Neuronal stem cell (in vitro differentiated cells): Measurements from ENCODE around the gene RBBP7.

Source experiments
- DNase-seq: peaks from one replicate; pipeline ENCODE4 v3.0.0-alpha.2; 2013; ENCODE audit warnings: low spot score
- H2AFZ ChIP-seq: one replicate; pipeline ENCODE4 v1.6.1; 2013; ENCODE audit warnings: mild to moderate bottlenecking, low read length, inconsistent platforms
- H2AK5ac ChIP-seq: 2 replicates; pipeline ENCODE4 v1.6.1; 2013; ENCODE audit warnings: low read depth, mild to moderate bottlenecking, inconsistent platforms, low read length, moderate library complexity, mixed read lengths
- H2BK120ac ChIP-seq: 2 replicates; pipeline ENCODE4 v1.6.1; 2013; ENCODE audit warnings: low read depth, mild to moderate bottlenecking, inconsistent platforms, low read length, moderate library complexity, mixed read lengths
- H2BK12ac ChIP-seq: one replicate; pipeline ENCODE4 v1.6.1; 2013; ENCODE audit warnings: low read length, inconsistent platforms
- H2BK15ac ChIP-seq: 2 replicates; pipeline ENCODE4 v1.6.1; 2013; ENCODE audit warnings: mild to moderate bottlenecking, low read length, inconsistent platforms, mixed read lengths
- H2BK5ac ChIP-seq: one replicate; pipeline ENCODE4 v1.6.1; 2013; ENCODE audit warnings: inconsistent platforms, mild to moderate bottlenecking, low read length, moderate library complexity
- H3K14ac ChIP-seq: one replicate; pipeline ENCODE4 v1.6.1; 2013; ENCODE audit warnings: low read length, inconsistent platforms
- H3K18ac ChIP-seq: 2 replicates; pipeline ENCODE4 v1.6.1; 2013; ENCODE audit warnings: low read length, inconsistent platforms
- H3K23ac ChIP-seq: 2 replicates; pipeline ENCODE4 v1.6.1; 2013; ENCODE audit warnings: low read depth, mild to moderate bottlenecking, mixed read lengths, low read length, inconsistent platforms; ENCODE audit not compliant: poor library complexity
- H3K27ac ChIP-seq: replicated peaks from 3 replicates; pipeline ENCODE4 v1.5.1; 2013; ENCODE audit warnings: low read length, inconsistent platforms
- H3K27me3 ChIP-seq, 3 experiments: 2 replicates each; pipeline ENCODE4 v1.6.1; 2013; ENCODE audit warnings: low read length in 3 of 3, mild to moderate bottlenecking in 2 of 3, inconsistent platforms in 1 of 3, low read depth in 1 of 3, mixed read lengths in 1 of 3, moderate library complexity in 1 of 3; ENCODE audit not compliant: control insufficient read depth in 3 of 3, insufficient read depth in 3 of 3
- H3K36me3 ChIP-seq, 2 donors: replicated peaks in 1 of 2; 2 replicates each; pipeline ENCODE4 v1.6.1; 2013; ENCODE audit warnings: low read length in 2 of 2; ENCODE audit not compliant: control insufficient read depth in 2 of 2, insufficient read depth in 2 of 2
- H3K4ac ChIP-seq: 2 replicates; pipeline ENCODE4 v1.6.1; 2013; ENCODE audit warnings: inconsistent platforms, mild to moderate bottlenecking, low read length, moderate library complexity
- H3K4me1 ChIP-seq, 2 donors: 1 replicate in 1 of 2; 2 replicates in 1 of 2; pipeline ENCODE4 v1.6.1; 2013; ENCODE audit warnings: low read length in 2 of 2, low read depth in 1 of 2; ENCODE audit not compliant: control insufficient read depth in 2 of 2, insufficient read depth in 1 of 2
- H3K4me2 ChIP-seq: one replicate; pipeline ENCODE4 v1.6.1; 2013; ENCODE audit warnings: mild to moderate bottlenecking, low read length, inconsistent platforms; ENCODE audit not compliant: insufficient read depth, poor library complexity, severe bottlenecking
- H3K4me3 ChIP-seq, 2 donors: 2 replicates each; pipeline ENCODE4 v1.5.1; 2013; ENCODE audit warnings: low read length in 2 of 2, mild to moderate bottlenecking in 2 of 2, inconsistent platforms in 1 of 2, moderate library complexity in 1 of 2
- H3K79me1 ChIP-seq: one replicate; pipeline ENCODE4 v1.6.1; 2013; ENCODE audit warnings: low read depth, mild to moderate bottlenecking, inconsistent platforms, low read length, moderate library complexity
- H3K9ac ChIP-seq: one replicate; pipeline ENCODE4 v1.6.1; 2013; ENCODE audit warnings: mild to moderate bottlenecking, low read depth, low read length, inconsistent platforms; ENCODE audit not compliant: poor library complexity
- H3K9me3 ChIP-seq, 2 donors: replicated peaks in 1 of 2; 2 replicates each; pipeline versions ENCODE3 to v1.6.1; 2013; ENCODE audit warnings: low read length in 2 of 2, mild to moderate bottlenecking in 2 of 2, inconsistent platforms in 1 of 2, low read depth in 1 of 2, mixed read lengths in 1 of 2, moderate library complexity in 1 of 2; ENCODE audit not compliant: control insufficient read depth in 2 of 2, insufficient read depth in 1 of 2
- H4K8ac ChIP-seq: one replicate; pipeline ENCODE4 v1.6.1; 2013; ENCODE audit warnings: low read depth, mild to moderate bottlenecking, inconsistent platforms, low read length, moderate library complexity
- H4K91ac ChIP-seq: one replicate; pipeline ENCODE4 v1.6.1; 2013; ENCODE audit warnings: low read length, low read depth, mild to moderate bottlenecking, inconsistent platforms; ENCODE audit not compliant: poor library complexity
- WGBS, 2 donors: extraction: QIAGEN DNeasy Blood & Tissue Kit; methylation state at CpG; one replicate each; pipeline ENCODE4 v1.1.7; 2013; ENCODE audit warnings: missing lambda C conversion rate in 2 of 2, mixed read lengths in 1 of 2; ENCODE audit not compliant: insufficient read length in 2 of 2, insufficient replicate concordance in 1 of 2; ENCODE audit errors: extremely low coverage in 2 of 2; 5-methylcytosine and 5-hydroxymethylcytosine counted together

Gene RBBP7

DNA sequence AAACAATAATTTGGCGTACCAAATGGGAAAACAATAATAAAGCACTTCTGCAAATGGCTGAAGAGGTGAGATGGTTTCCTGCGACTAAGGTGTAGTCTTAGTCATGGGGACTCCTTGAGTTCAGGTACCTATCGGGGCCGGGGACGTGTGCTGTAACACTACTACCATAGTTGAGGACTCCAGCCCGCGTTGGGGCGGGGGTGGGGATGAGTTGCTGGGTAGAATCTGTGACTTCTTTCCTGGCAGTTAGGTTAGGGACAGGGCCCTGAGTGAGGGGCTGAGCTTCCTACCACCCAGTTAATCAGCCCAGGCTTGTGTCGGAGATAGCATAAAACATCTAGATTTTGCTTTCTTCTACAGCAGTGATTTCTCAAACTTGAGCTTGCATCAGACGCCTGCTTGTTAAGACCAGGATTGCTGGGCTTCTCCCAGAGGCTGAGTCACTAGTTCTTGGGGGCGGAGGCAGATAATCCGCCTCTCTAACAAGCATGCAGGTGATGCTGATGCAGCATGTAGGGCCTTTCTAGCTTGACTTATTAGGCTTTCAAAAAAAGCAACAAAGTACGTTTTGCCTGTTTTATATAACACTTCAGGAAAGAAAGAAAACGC is 30.2 kb downstream of the RBBP7 start:
- no peaks in the 10 kb centered on the region for H3K27me3 ChIP-seq
- peak overlapping the region; percentile 35 for H3K27ac ChIP-seq
- H3K4me3 ChIP-seq, result no peak overlapping the region
- DNase-seq, result no peak
- no CpG with 5 or more reads among the region's 14 CpGs for WGBS, 2 donors
- no peak overlapping the region for H2BK5ac ChIP-seq
- no peak overlapping the region for H3K14ac ChIP-seq
- peaks cover 0 to 14% of the 10 kb centered on the region in 2 donors for H3K4me1 ChIP-seq
- H3K18ac ChIP-seq, result no peak overlapping the region
- no peak overlapping the region for H2AK5ac ChIP-seq
- H3K9me3 ChIP-seq, result no peaks in the 10 kb centered on the region
- H2AFZ ChIP-seq, result no peak overlapping the region
- H3K9ac ChIP-seq, result no peak overlapping the region
- H4K91ac ChIP-seq, result no peak overlapping the region
- no peak overlapping the region for H2BK15ac ChIP-seq
- no peaks in the 10 kb centered on the region for H3K79me1 ChIP-seq
- peaks cover 5 to 93% of the 10 kb centered on the region in 2 donors for H3K36me3 ChIP-seq
- no peak overlapping the region for H3K23ac ChIP-seq
- no peak overlapping the region for H2BK12ac ChIP-seq
- no peak overlapping the region for H2BK120ac ChIP-seq
- H3K4ac ChIP-seq, result no peak overlapping the region
- H3K4me2 ChIP-seq, result no peak overlapping the region
- no peak overlapping the region for H4K8ac ChIP-seq

DNA sequence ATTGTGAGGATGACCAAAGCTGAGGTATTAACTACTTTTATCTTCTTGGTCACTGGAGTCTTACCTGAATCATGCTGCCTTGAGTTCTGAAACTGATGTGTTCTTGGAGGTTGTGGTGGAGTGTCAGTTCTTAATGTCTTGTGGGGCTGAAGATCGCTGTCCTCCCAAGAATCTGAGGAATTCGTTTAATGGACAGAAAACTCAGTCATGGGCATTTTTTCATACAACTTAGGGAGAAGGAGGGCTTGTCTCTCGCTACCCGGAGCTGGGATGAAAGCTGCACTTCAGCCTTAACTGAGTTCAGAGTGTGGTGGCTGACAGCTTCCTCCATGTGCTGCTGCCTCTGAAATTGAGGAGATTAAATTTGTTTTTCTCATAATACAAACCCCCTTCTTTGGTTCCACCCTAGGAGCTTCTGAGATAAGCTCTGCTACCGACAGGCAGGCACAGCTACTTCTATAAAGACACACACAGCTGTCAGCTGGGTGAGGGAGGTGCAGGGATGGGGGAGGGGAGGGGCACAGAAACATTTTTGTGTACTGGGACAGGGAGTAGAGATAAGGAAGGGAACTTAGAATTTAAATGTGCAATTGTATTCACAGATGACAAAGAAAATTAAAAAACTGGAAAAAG is 30.8 kb downstream of the RBBP7 start:
- no peak for DNase-seq
- Histone ChIP-seq H2BK5ac (no peak overlapping the region), H2AK5ac (no peak overlapping the region), H3K4ac (no peak overlapping the region), H3K36me3 (peaks cover 3 to 93% of the 10 kb centered on the region in 2 donors), H3K79me1 (no peaks in the 10 kb centered on the region), H2BK15ac (no peak overlapping the region), H2AFZ (no peak overlapping the region), H3K14ac (no peak overlapping the region), H3K27ac (no peak overlapping the region), H3K9me3 (no peaks in the 10 kb centered on the region), H2BK120ac (no peak overlapping the region), H3K9ac (no peak overlapping the region), H3K4me3 (no peak overlapping the region), H3K4me2 (no peak overlapping the region), H3K18ac (no peak overlapping the region), H3K27me3 (no peaks in the 10 kb centered on the region), H4K91ac (no peak overlapping the region), H3K4me1 (peaks cover 0 to 14% of the 10 kb centered on the region in 2 donors), H3K23ac (no peak overlapping the region), H4K8ac (no peak overlapping the region), H2BK12ac (no peak overlapping the region)
- WGBS, 2 donors, result no CpG with 5 or more reads among the region's 5 CpGs

DNA sequence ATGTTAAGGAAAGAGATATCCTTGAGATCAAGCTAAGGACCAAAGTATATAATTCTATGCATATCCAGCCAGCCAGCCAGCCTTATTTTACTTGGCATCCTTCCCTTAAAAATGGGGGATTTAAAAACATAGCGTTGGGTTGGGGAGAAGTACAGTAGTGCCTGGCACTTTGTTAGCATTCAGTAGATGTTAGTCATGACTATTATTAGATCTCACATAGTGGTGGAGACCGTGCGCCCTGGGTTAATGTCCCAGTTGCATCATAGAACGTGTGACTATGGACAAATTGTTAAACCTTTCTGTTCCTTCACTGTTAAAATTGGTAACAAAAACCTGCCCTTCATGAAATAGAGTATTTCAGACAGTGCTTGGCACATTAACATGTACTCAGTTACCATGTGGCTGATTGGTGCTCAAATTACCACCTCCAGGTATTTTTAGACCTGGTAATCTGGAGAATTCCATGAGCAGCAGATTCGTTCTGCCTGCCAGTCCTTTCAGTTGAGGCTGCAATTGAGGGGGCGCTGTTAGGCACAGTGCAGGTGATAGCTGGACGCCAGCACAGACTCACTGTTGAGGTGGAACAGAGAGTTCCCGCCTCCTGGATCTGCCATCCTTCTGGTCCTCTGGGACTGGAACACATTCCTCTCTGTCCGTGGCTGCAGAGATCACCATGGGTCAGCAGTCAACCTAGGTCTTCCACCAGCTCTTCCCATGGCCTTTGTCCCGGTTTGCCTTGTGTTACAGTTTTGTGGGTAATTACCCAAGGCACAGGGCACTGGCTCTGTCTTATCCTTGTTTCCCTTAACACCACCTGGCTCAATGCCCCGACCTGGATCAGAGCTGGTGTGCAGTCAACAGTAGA is 31.7 kb downstream of the RBBP7 start:
- H3K27me3 ChIP-seq, result no peaks in the 10 kb centered on the region
- H3K18ac ChIP-seq, result no peak overlapping the region
- peaks cover 0 to 14% of the 10 kb centered on the region in 2 donors for H3K4me1 ChIP-seq
- H2BK5ac ChIP-seq, result no peak overlapping the region
- H4K8ac ChIP-seq, result no peak overlapping the region
- peaks cover 2 to 93% of the 10 kb centered on the region in 2 donors for H3K36me3 ChIP-seq
- no peaks in the 10 kb centered on the region for H3K9me3 ChIP-seq
- no peak overlapping the region for H2AFZ ChIP-seq
- no peak overlapping the region for H3K9ac ChIP-seq
- DNase-seq, result no peak
- H3K4me2 ChIP-seq, result no peak overlapping the region
- H2BK12ac ChIP-seq, result no peak overlapping the region
- H3K4me3 ChIP-seq, result no peak overlapping the region
- H2AK5ac ChIP-seq, result no peak overlapping the region
- no peak overlapping the region for H3K23ac ChIP-seq
- H3K4ac ChIP-seq, result no peak overlapping the region
- no peak overlapping the region for H4K91ac ChIP-seq
- H3K27ac ChIP-seq, result no peak overlapping the region
- no peak overlapping the region for H2BK15ac ChIP-seq
- H3K14ac ChIP-seq, result no peak overlapping the region
- no peak overlapping the region for H2BK120ac ChIP-seq
- WGBS, 2 donors, result no CpG with 5 or more reads among the region's 11 CpGs
- H3K79me1 ChIP-seq, result no peaks in the 10 kb centered on the region

DNA sequence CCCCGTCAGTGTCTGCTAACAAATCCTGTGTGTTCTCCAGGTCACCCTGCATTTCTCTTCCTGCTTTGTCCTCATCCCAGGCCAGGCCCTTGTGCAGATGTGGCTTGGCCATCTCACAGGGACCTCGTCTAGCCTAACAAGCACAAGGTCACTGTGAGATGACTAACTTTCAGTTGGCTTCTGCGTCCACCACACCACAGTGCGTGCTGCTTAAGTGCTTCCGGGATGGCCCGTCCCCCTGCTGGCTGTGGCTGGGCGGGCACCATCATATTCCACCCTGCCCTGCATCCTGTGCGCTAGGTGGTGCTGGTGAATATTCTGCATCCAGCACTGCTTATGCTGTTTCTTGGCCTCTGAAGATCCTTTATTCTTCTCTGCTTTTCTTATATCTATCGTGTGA is 33.8 kb downstream of the RBBP7 start:
- H2BK15ac ChIP-seq, result no peak overlapping the region

More for the DNA sequence above, 33.8 kb downstream of the RBBP7 start:
- Histone ChIP-seq H3K14ac (no peak overlapping the region), H3K18ac (no peak overlapping the region), H3K4me2 (no peak overlapping the region), H3K4ac (no peak overlapping the region), H2AK5ac (no peak overlapping the region), H3K36me3 (peaks cover 2 to 93% of the 10 kb centered on the region in 2 donors), H3K23ac (no peak overlapping the region), H2AFZ (no peak overlapping the region), H2BK12ac (no peak overlapping the region), H3K27ac (no peak overlapping the region), H2BK120ac (no peak overlapping the region), H3K4me3 (no peak overlapping the region), H4K8ac (no peak overlapping the region), H3K79me1 (no peaks in the 10 kb centered on the region), H3K4me1 (peaks cover 0 to 14% of the 10 kb centered on the region in 2 donors), H3K9me3 (no peaks in the 10 kb centered on the region), H2BK5ac (no peak overlapping the region), H3K27me3 (no peaks in the 10 kb centered on the region), H3K9ac (no peak overlapping the region), H4K91ac (no peak overlapping the region)
- no peak for DNase-seq
- WGBS, 2 donors, result no CpG with 5 or more reads among the region's 9 CpGs
